GM12878 (cell line): ENCODE data around the gene EPM2AIP1. TPM values are rescaled to one million over a fixed set of nuclear protein-coding genes. Genes with fewer than 3 reads are reported as not detected.

ENCODE experiments used
- ATAC-seq: fragments of 200-7000 bp; cut with Tn5 transposase; 3 replicates; pipeline ENCODE4 v1.9.1; 2020; ENCODE audit warnings: mild to moderate bottlenecking, moderate library complexity
- Bru-seq: library from RNA; stranded (reverse); fragments of 400-500 nt; gene quantifications from one replicate; lab custom pipeline; 2021; lab: Mats Ljungman, UMichigan
- BruChase-seq, 2 experiments: library from RNA; stranded (reverse); fragments of 400-500 nt; gene quantifications; one replicate each; lab custom pipeline; 2021; lab: Mats Ljungman, UMichigan
- BruUV-seq: library from RNA; stranded (reverse); fragments of 400-500 nt; replicated peaks from 2 replicates; lab custom pipeline; 2021; lab: Mats Ljungman, UMichigan
- CTCF ChIA-PET: fragments of 300-600 bp; sonication (Branson Sonifier 250); formaldehyde crosslinking; extraction: SDS; loops from one replicate; lab custom pipeline; 2021; ENCODE audit warnings: inconsistent platforms; lab: Yijun Ruan, JAX
- POLR2A ChIA-PET: fragments of 350-600 bp; formaldehyde crosslinking; extraction: SDS; loops from one replicate; lab custom pipeline; 2021; ENCODE audit warnings: inconsistent platforms; lab: Charles Lee
- RAD21 ChIA-PET: fragments of 300-600 bp; sonication (Branson Sonifier 250); formaldehyde crosslinking; loops from one replicate; lab custom pipeline; 2023; ENCODE audit warnings: antibody characterized with exemption; ENCODE audit not compliant: unreplicated experiment; lab: Charles Lee
- SMC1A ChIA-PET: fragments of 300-600 bp; sonication (Branson Sonifier 250); formaldehyde crosslinking; loops from one replicate; lab custom pipeline; 2023; ENCODE audit not compliant: unreplicated experiment, uncharacterized antibody; lab: Charles Lee
- DNase-seq: peaks from one replicate; pipeline ENCODE4 v3.0.0-alpha.2; 2011; ENCODE audit warnings: low read depth, low spot score
- FAIRE-seq: peaks from 3 replicates; lab custom pipeline; 2011; peaks lifted over from hg19 to GRCh38; lab: Jason Lieb, UNC
- H2AFZ ChIP-seq: 2 replicates; pipeline ENCODE4 v1.6.0; 2011; ENCODE audit warnings: low read depth, low read length, control low read depth; ENCODE audit not compliant: control insufficient read depth
- H3K27ac ChIP-seq: 2 replicates; pipeline ENCODE4 v1.5.1; 2011; ENCODE audit warnings: control low read depth; ENCODE audit not compliant: control insufficient read depth, insufficient read depth
- H3K27me3 ChIP-seq, 2 experiments: replicated peaks in 1 of 2; 2 replicates each; pipeline versions ENCODE4 v1.6.0 to v1.6.1; 2011; ENCODE audit warnings: low read length in 1 of 2; ENCODE audit not compliant: control insufficient read depth in 2 of 2, insufficient read depth in 2 of 2
- H3K36me3 ChIP-seq, 2 experiments: 2 replicates each; pipeline ENCODE4 v1.5.1; 2011; ENCODE audit warnings: low read length in 1 of 2; ENCODE audit not compliant: control insufficient read depth in 2 of 2, insufficient read depth in 2 of 2
- H3K4me1 ChIP-seq: 2 replicates; pipeline ENCODE4 v1.6.1; 2011; ENCODE audit warnings: mild to moderate bottlenecking, low read length, moderate library complexity, mixed read lengths; ENCODE audit not compliant: control insufficient read depth, insufficient read depth
- H3K4me2 ChIP-seq: 2 replicates; pipeline ENCODE4 v1.6.0; 2011; ENCODE audit warnings: control low read depth; ENCODE audit not compliant: control insufficient read depth, insufficient read depth
- H3K4me3 ChIP-seq: fragments of 200-600 bp; sonication (generic); 2 replicates; pipeline ENCODE4 v1.5.1; 2016
- H3K79me2 ChIP-seq: 2 replicates; pipeline ENCODE4 v1.6.0; 2011; ENCODE audit warnings: low read length; ENCODE audit not compliant: control insufficient read depth, insufficient read depth
- H3K9ac ChIP-seq: 2 replicates; pipeline ENCODE4 v1.8.0; 2011; ENCODE audit warnings: low read length, control low read depth, mixed read lengths; ENCODE audit not compliant: control insufficient read depth, insufficient read depth
- H3K9me3 ChIP-seq: replicated peaks from 3 replicates; pipeline ENCODE4 v1.5.1; 2011; ENCODE audit warnings: mild to moderate bottlenecking, low read length; ENCODE audit not compliant: control insufficient read depth, insufficient read depth
- H4K20me1 ChIP-seq: 2 replicates; pipeline ENCODE4 v1.6.0; 2011; ENCODE audit not compliant: control insufficient read depth, insufficient read depth
- BRCA1 ChIP-seq: IDR thresholded peaks from 2 replicates; pipeline ENCODE4 v1.6.1; 2011; ENCODE audit warnings: low read depth, low read length, improper control_type of control experiment
- FOS ChIP-seq: IDR thresholded peaks from 3 replicates; pipeline ENCODE4 v1.6.1; 2011; ENCODE audit warnings: borderline replicate concordance; ENCODE audit not compliant: insufficient read length; ENCODE audit errors: extremely low read depth
- FOXM1 ChIP-seq: IDR thresholded peaks from 2 replicates; pipeline ENCODE4 v1.6.1; 2012; ENCODE audit warnings: low read depth, mild to moderate bottlenecking, inconsistent platforms, low read length, moderate library complexity
- HDGF ChIP-seq: fragments of 450-650 bp; IDR thresholded peaks from 2 replicates; pipeline ENCODE4 v1.6.1; 2016; ENCODE audit warnings: antibody characterized with exemption
- HSF1 ChIP-seq: fragments of 150-350 bp; IDR thresholded peaks from 2 replicates; pipeline ENCODE4 v1.6.1; 2014; ENCODE audit warnings: mild to moderate bottlenecking, low read depth, low read length
- IKZF2 ChIP-seq, 2 experiments: fragments of 450-650 bp; IDR thresholded peaks; 2 replicates each; pipeline ENCODE4 v1.6.1; 2017; ENCODE audit warnings: mild to moderate bottlenecking in 2 of 2, moderate library complexity in 2 of 2
- MXI1 ChIP-seq: fragments of 150-350 bp; IDR thresholded peaks from 2 replicates; pipeline ENCODE4 v1.6.1; 2011; ENCODE audit warnings: low read depth, mild to moderate bottlenecking, inconsistent platforms, low read length, improper control_type of control experiment
- NBN ChIP-seq: fragments of 450-650 bp; IDR thresholded peaks from 2 replicates; pipeline ENCODE4 v1.6.1; 2016
- NFIC ChIP-seq: IDR thresholded peaks from 2 replicates; pipeline ENCODE4 v1.6.1; 2012; ENCODE audit warnings: low read depth, mild to moderate bottlenecking, inconsistent platforms, low read length, moderate library complexity
- TCF7 ChIP-seq: IDR thresholded peaks from 2 replicates; pipeline ENCODE4 v1.6.1; 2014; ENCODE audit warnings: antibody characterized with exemption, borderline replicate concordance
- ZBTB33 ChIP-seq: fragments of 450-650 bp; IDR thresholded peaks from 2 replicates; pipeline ENCODE4 v1.6.1; 2017; ENCODE audit warnings: mild to moderate bottlenecking
- ZNF217 ChIP-seq: fragments of 450-650 bp; IDR thresholded peaks from 2 replicates; pipeline ENCODE4 v1.6.1; 2017; ENCODE audit warnings: antibody characterized with exemption, mild to moderate bottlenecking
- WGBS: methylation state at CpG from one replicate; pipeline ENCODE4 v1.1.6; 2016; ENCODE audit warnings: low lambda C conversion rate; ENCODE audit not compliant: insufficient replicate concordance, insufficient coverage; ENCODE audit errors: missing lambda C conversion rate; 5-methylcytosine and 5-hydroxymethylcytosine counted together
- in situ Hi-C: fragments of 300-500 bp; cut with MboI; formaldehyde crosslinking; loops from 9 replicates; pipeline ENCODE4 v1.14.3; 2018; ENCODE audit warnings: mixed read lengths
- intact Hi-C: fragments of 100-400 bp; cut with micrococcal nuclease; formaldehyde crosslinking; loops from one replicate; pipeline ENCODE4 v1.14.2; 2022; ENCODE audit not compliant: unreplicated experiment
- long read RNA-seq, 2 experiments: library from polyadenylated mRNA; unstranded; transcript quantifications; one replicate each; pipeline ENCODE4 v2.0.0, GENCODE V29; 2019 to 2020
- polyA minus RNA-seq, 3 experiments: library from RNA; depleted of rRNA, polyadenylated mRNA; stranded (reverse); fragments of >200 nt; gene quantifications; 2 replicates each; pipeline ENCODE4 v1.2.3, GENCODE V29; 2011
- polyA plus RNA-seq, 11 experiments: library from polyadenylated mRNA; depleted of rRNA in 4 of 11; unstranded in 6 of 11; stranded (reverse) in 5 of 11; fragments of >200 nt; fragmentation: Nextera tagmentation in 4 of 11; fragmentation: Illumina TruSeq in 1 of 11; extraction: Ambion mirVana in 4 of 11; extraction: Trizol in 1 of 11; gene quantifications; 1 replicate in 1 of 11; 2 replicates in 10 of 11; pipeline versions ENCODE4 v1.2.1 to v1.2.3, GENCODE V29; 2011 to 2016; ENCODE audit warnings: inconsistent platforms in 2 of 11, missing spikeins in 2 of 11, low read depth in 1 of 11
- total RNA-seq, 4 experiments: library from RNA; depleted of rRNA in 3 of 4; stranded (reverse); fragments of >200 nt in 3 of 4; fragmentation: Illumina TruSeq in 1 of 4; extraction: Trizol in 1 of 4; gene quantifications; 2 replicates each; pipeline versions ENCODE4 v1.2.1 to v1.2.3, GENCODE V29; 2013 to 2021
- TF ChIP-seq, protein P1 (sequence below): fragments of 450-650 bp; IDR thresholded peaks from 2 replicates; pipeline ENCODE4 v1.6.1; 2018; ENCODE audit warnings: mild to moderate bottlenecking, low read depth, moderate library complexity; ENCODE audit not compliant: partially characterized antibody

Gene EPM2AIP1
- total RNA-seq (2013; cell fraction: nucleolus; rRNA removed), result 84.8 and 92.5 TPM in 2 replicates
- total RNA-seq (2014; rRNA removed) (20.8 and 21.2 TPM in 2 replicates), total RNA-seq (2014; rRNA removed; fragmentation: Illumina TruSeq; extraction: Trizol) (28.5 and 31.9 TPM in 2 replicates), total RNA-seq (2021) (20.9 and 24.0 TPM in 2 replicates), polyA plus RNA-seq (2011; rRNA removed) (29.9 and 44.6 TPM in 2 replicates), polyA plus RNA-seq (2014; fragmentation: Illumina TruSeq; extraction: Trizol) (25.8 and 29.9 TPM in 2 replicates), polyA plus RNA-seq (2014; fragmentation: Nextera tagmentation; extraction: Ambion mirVana) (1 to 10 TPM; 5.5 to 7.9 TPM), polyA plus RNA-seq (2014; rRNA removed) (21.5 and 22.4 TPM in 2 replicates), polyA plus RNA-seq (2016; fragmentation: Nextera tagmentation; extraction: Ambion mirVana) (10 to 100 TPM; 20.5 to 23.7 TPM), polyA minus RNA-seq (2011; rRNA and poly(A)+ RNA removed) (23.5 and 28.7 TPM in 2 replicates), Bru-seq, nascent RNA (percentile 98 among the genes with signal in this experiment), BruChase-seq, experiment 1, labeled RNA remaining after a 6-hour chase (percentile 91 among the genes with signal in this experiment), BruChase-seq, experiment 2, labeled RNA remaining after a 2-hour chase (percentile 97 among the genes with signal in this experiment)
- polyA plus RNA-seq (2011; ENCODE audit: low read depth), result 8.2 TPM
- 8.7 and 10.0 TPM in 2 replicates for polyA plus RNA-seq (2011; cell fraction: cytosol; rRNA removed)
- 35.8 and 39.4 TPM in 2 replicates for polyA plus RNA-seq (2011; cell fraction: nucleus; rRNA removed)
- polyA plus RNA-seq (2012), result 13.7 and 16.4 TPM in 2 replicates
- 5.3 and 6.9 TPM in 2 replicates for polyA minus RNA-seq (2011; cell fraction: cytosol; rRNA and poly(A)+ RNA removed)
- 52.0 and 66.2 TPM in 2 replicates for polyA minus RNA-seq (2011; cell fraction: nucleus; rRNA and poly(A)+ RNA removed)
- long read RNA-seq, experiment 1, full-length matches to known transcripts, result 5 of 5 reads
- long read RNA-seq, experiment 1, partial matches to known transcripts, result 0 of 5 reads
- long read RNA-seq, experiment 1, other reads (novel, unspliced or antisense), result 0 of 5 reads
- long read RNA-seq, experiment 2, full-length matches to known transcripts, result 34 of 40 reads
- long read RNA-seq, experiment 2, partial matches to known transcripts, result 2 of 40 reads
- long read RNA-seq, experiment 2, other reads (novel, unspliced or antisense), result 4 of 40 reads

DNA sequence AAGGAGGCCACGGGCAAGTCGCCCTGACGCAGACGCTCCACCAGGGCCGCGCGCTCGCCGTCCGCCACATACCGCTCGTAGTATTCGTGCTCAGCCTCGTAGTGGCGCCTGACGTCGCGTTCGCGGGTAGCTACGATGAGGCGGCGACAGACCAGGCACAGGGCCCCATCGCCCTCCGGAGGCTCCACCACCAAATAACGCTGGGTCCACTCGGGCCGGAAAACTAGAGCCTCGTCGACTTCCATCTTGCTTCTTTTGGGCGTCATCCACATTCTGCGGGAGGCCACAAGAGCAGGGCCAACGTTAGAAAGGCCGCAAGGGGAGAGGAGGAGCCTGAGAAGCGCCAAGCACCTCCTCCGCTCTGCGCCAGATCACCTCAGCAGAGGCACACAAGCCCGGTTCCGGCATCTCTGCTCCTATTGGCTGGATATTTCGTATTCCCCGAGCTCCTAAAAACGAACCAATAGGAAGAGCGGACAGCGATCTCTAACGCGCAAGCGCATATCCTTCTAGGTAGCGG lies at the start of gene EPM2AIP1:
Gene EPM2AIP1, minus strand, starts transcription at position 326 of the 520 bp plus-strand sequence. Its CDS starts 54 bp downstream, at position 272.
- Histone ChIP-seq H3K4me2 (peak within 1 kb of the TSS; percentile 60), H4K20me1 (no peaks in the 10 kb centered on the region), H3K27me3 (no peaks in the 10 kb centered on the region), H3K79me2 (peaks cover 75% of the 10 kb centered on the region), H3K36me3 (peaks cover 0 to 5% of the 10 kb centered on the region in 2 experiments; a peak in 2 of 4 replicates), H2AFZ (peak within 1 kb of the TSS; percentile 88), H3K4me1 (no peaks in the 10 kb centered on the region), H3K27ac (peak within 1 kb of the TSS; percentile 92), H3K9ac (peak within 1 kb of the TSS; percentile 95), H3K4me3 (peak within 1 kb of the TSS; percentile 97), H3K9me3 (no peaks in the 10 kb centered on the region)
- SMC1A ChIA-PET, result interaction anchor here (0.7 to 7.5 kb wide), 12 partner anchors 10 to 221 kb away, joined by 3 to 46 read pairs (median 3); no protein-coding TSS in a partner anchor
- CTCF ChIA-PET, result interaction anchor here (0.6 to 2.0 kb wide), 10 partner anchors 23 to 138 kb away, joined by 3 to 7 read pairs (median 4); no protein-coding TSS in a partner anchor
- WGBS, result 1% methylated on average over 48 of the region's 48 CpGs
- ATAC-seq (peak; percentile 90), DNase-seq (no peak), FAIRE-seq (no peak)
- intact Hi-C loops, result loop anchor here (5.0 kb wide), 1 partner anchor 101 kb away; no protein-coding TSS in a partner anchor
- RAD21 ChIA-PET, result interaction anchor here (0.7 to 3.2 kb wide), 6 partner anchors 23 to 147 kb away, joined by 3 to 16 read pairs (median 4); no protein-coding TSS in a partner anchor
- in situ Hi-C loops, result no loop called here
- BruUV-seq, result no TSS peak
- POLR2A ChIA-PET, result interaction anchor here (0.6 to 2.5 kb wide), 14 partner anchors 11 to 1172 kb away, joined by 3 to 17 read pairs (median 4); partner anchors contain the start of gene OXSR1
- TF ChIP-seq HDGF, result peak; percentile 96; the same call in 1 of the 2 replicates
- no peak for TF ChIP-seq BRCA1
- TF ChIP-seq, protein P1, sequence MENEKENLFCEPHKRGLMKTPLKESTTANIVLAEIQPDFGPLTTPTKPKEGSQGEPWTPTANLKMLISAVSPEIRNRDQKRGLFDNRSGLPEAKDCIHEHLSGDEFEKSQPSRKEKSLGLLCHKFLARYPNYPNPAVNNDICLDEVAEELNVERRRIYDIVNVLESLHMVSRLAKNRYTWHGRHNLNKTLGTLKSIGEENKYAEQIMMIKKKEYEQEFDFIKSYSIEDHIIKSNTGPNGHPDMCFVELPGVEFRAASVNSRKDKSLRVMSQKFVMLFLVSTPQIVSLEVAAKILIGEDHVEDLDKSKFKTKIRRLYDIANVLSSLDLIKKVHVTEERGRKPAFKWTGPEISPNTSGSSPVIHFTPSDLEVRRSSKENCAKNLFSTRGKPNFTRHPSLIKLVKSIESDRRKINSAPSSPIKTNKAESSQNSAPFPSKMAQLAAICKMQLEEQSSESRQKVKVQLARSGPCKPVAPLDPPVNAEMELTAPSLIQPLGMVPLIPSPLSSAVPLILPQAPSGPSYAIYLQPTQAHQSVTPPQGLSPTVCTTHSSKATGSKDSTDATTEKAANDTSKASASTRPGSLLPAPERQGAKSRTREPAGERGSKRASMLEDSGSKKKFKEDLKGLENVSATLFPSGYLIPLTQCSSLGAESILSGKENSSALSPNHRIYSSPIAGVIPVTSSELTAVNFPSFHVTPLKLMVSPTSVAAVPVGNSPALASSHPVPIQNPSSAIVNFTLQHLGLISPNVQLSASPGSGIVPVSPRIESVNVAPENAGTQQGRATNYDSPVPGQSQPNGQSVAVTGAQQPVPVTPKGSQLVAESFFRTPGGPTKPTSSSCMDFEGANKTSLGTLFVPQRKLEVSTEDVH, result no peak
- peak; percentile 70; the same call in 1 of the 2 replicates for TF ChIP-seq NBN
- no peak for TF ChIP-seq TCF7
- no peak for TF ChIP-seq NFIC
- no peak for TF ChIP-seq ZBTB33
- no peak for TF ChIP-seq ZNF217
- TF ChIP-seq HSF1, result no peak
- TF ChIP-seq IKZF2 (IDR thresholded peaks at IDR 0.05), result no peak
- no peak for TF ChIP-seq FOXM1
- no peak for TF ChIP-seq FOS
- peak; percentile 60 for TF ChIP-seq MXI1
